Fibroblast of peridontal ligament (primary cell): Measurements from ENCODE around the gene MAJIN.

ENCODE experiments used
- DNase-seq: peaks from one replicate; pipeline ENCODE4 v3.0.0-alpha.2; 2010; ENCODE audit errors: extremely low read depth

The MAJIN gene

GRCh38 chr11:64892411-64892831 is 79.5 kb downstream of the MAJIN start:
- no peak for DNase-seq

GRCh38 chr11:64891880-64892279 is 80.0 kb downstream of the MAJIN start:
- DNase-seq: no peak

- no peak for DNase-seq
Observed at GRCh38 chr11:64891215-64891848, 80.6 kb downstream of the MAJIN start.

GRCh38 chr11:64890522-64890939 is 81.4 kb downstream of the MAJIN start:
- no peak for DNase-seq

GRCh38 chr11:64888729-64889511 is 83.0 kb downstream of the MAJIN start:
- no peak for DNase-seq

GRCh38 chr11:64888406-64888728 is 83.5 kb downstream of the MAJIN start:
- DNase-seq: no peak
